Fibroblast of skin of right biceps (primary cell): ENCODE measurements around the gene TRAPPC3L.

Experiments
- DNase-seq: peaks from one replicate; pipeline ENCODE4 v3.0.0-alpha.2; 2013

The TRAPPC3L gene

DNA sequence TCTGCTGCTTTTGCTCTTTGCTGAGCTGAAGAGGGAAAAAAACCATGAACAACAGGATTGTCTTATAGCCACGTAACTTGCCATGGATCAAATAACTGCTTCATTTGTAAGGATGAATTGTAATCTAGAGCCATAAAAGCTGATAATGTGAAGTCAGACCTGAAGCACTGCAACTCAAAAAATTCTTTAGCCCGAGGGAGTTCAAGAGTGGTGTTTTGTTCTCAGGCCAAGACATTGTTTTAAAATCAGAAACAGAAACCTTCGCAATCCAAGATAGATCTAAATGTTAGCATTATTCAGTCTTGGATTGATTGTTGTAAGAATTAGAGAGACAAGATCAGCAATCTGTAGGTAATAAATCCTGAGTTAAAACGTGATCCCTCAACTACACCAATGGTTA, at the start of gene TRAPPC3L:
Gene TRAPPC3L, minus strand, starts transcription at position 34 of the 400 bp plus-strand sequence. CDS start 170 bp downstream, outside the sequence.
- no peak for DNase-seq

DNA sequence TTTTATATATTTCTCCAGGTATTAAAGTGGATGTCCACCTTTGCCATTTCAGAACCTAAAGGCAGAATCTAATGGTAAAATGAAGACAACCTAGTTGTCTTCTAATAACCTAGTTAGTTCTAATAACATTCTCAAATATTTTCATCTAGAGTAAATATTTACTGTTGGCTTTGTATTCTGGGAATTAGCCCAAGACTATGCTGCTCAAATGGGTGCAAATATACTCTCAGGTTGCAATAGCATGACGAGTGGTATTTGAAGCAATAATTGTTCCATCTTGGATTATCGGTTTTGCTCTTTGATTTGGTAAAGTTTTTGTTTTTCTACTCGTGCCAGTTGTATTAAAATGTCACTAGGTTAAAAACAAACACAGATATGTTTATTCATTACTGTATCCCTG, 49.8 kb upstream of the TRAPPC3L start:
- no peak for DNase-seq

DNA sequence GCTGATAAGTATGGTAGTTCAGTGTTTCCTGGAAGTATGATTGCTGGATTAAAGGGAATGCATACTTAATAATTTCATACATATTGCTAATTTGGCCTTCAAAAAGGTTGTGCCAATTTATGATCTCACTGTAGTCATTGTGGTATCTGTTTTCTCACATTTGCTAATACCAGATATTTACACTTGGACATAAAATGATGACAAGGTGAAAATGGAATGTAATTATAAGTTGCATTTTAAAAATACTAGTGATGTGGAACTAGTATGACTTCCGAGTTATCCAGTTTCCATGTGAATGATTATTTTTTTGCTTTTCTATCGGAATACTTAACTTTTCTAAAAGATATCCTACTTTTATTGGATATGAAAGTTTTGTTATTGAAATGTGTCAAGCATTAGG, 41.3 kb upstream of the TRAPPC3L start:
- DNase-seq, result no peak

DNA sequence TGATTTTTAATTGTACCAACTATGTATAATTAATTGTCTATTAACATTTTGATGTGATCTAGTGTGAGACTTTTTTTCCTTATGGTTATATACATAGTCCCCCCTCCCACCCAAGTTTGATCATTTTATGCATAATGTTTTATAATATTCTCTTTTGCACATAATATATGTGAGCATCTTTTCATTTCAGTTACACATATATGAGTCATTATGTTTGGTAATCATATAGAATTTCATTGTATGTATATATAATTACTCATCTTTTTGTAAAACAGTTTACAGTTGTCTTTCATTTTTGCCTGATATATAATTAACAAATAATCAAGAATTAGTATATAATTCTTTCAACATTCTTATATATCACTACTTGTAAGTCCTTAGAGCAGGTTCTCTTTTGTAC, 40.8 kb upstream of the TRAPPC3L start:
- DNase-seq, result no peak

DNA sequence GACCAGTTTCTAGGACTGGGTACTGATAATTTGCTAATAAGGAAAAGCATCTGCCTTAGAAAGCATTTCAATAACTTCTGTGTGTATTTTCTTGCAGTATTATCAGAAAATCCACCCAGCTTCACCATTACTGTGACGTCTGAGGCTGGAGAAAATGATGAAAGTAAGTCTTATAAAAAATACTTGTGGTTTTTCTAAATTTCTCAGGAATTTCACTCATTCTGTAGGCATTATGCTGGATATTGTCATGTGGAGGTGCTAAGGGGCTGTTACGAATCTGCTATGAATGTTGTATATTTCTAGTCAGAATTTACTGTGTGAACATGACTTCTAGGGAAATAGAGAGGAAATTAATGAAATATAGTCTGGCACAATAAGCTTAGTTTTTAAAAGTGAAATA, 34.7 kb upstream of the TRAPPC3L start:
- peak; percentile 80 for DNase-seq

DNA sequence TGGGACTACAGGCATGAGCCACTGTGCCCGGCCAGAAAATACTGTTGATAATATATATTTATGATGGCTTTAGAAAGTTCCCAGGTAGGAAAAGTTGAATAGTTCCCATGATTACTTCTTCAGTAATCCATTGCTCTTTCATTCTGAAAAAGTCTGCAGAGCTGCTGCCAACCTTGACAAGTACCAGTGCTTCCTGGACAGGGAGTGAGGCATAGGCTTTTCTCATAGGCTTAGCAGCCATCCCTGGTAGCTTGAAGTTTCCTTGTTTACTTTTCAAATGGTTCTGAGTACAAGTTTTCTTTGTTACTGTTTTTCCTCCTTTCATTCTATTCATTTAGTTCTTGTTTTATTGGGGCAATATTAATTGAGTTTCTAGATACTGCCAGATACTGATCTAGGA, 33.7 kb upstream of the TRAPPC3L start:
- no peak for DNase-seq

DNA sequence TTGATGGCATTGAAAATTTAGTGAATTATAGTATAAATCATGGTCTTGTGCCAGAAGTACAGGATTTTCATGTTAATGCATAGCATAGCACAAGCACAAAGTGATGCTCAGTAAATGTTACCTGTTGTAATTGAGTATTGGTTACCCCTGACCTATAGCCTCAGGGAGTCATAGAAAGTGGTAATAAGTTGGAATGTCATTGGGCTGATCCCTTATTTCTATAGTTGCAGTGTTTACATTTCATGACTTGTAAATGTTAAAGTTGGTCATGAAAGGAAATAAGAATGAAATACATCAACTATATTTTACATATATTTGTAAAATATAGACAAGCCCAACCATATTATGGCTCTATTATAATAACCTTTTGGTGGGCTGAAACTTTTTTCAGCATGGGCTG, 32.9 kb upstream of the TRAPPC3L start:
- DNase-seq, result no peak

DNA sequence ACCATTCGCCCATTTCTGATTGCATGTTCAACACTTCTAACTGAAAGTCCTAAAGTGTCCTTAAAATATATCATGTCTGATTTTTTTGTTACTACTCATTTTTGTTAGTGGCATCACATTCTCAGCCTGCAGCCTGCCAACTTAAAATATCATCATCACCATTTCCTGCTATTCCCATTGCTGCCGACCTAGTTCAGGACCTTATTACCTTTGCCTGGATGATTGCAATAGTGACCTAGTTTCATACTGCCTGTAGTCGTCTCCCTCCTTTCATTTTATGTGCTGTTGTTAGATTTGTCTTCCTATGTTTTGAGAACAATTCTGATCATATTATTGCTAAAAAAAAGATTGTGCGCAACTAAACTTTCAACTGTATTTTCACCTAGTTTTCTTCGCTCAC, 32.0 kb upstream of the TRAPPC3L start:
- no peak for DNase-seq

DNA sequence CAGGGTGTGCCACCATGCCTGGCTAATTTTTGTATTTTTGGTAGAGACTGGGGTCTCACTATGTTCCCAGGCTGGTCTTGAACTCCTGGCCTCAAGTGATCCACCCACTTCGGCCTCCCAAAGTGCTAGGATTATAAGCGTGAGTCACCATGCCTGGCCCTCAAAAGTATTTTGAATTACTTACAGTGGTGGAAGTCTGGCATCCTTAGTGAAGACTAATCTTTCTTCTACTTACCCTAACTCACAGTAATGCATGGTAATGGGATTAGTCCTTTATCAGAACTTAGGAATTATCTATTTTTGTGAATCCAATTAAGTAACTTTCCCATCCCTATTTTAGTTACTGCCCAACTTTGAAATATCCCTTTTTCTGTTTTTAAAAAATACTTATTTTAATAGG, 29.7 kb upstream of the TRAPPC3L start:
- DNase-seq, result no peak

DNA sequence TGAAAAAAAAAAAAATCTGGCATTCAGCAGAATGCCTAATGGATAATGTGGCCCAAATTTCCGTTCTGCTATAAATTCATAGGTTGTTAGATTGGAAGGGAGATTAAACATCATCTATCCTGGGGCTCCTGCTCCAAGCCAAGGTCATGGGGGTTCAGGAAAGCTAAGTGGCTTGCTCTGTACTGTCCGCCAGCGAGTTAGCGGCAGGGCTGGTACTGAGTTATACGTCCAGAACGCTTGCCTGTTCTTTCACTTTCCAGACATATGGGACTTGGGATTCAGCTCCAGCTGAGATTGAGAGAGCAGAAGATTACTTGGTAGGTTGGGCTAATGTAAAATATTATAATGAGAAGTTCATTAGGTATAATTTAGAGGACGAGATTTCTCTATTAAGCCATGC, 26.7 kb upstream of the TRAPPC3L start:
- DNase-seq, result peak; percentile 41

DNA sequence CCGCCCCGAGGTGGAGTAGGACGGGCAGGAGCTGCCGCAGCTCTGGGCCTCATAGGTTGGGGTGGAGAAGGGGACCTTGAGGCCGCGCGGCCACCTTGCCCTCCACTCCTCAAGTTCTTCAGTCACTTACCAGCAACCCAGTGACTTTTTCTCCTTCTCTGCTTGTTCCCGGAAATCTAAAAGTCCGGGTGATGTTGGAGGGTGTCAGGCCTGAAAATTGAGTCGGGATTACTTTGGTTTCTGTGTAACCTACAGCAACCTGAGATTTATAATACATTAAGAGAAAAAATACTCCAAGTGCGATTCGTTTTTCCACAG, 26.2 kb upstream of the TRAPPC3L start:
- no peak for DNase-seq

DNA sequence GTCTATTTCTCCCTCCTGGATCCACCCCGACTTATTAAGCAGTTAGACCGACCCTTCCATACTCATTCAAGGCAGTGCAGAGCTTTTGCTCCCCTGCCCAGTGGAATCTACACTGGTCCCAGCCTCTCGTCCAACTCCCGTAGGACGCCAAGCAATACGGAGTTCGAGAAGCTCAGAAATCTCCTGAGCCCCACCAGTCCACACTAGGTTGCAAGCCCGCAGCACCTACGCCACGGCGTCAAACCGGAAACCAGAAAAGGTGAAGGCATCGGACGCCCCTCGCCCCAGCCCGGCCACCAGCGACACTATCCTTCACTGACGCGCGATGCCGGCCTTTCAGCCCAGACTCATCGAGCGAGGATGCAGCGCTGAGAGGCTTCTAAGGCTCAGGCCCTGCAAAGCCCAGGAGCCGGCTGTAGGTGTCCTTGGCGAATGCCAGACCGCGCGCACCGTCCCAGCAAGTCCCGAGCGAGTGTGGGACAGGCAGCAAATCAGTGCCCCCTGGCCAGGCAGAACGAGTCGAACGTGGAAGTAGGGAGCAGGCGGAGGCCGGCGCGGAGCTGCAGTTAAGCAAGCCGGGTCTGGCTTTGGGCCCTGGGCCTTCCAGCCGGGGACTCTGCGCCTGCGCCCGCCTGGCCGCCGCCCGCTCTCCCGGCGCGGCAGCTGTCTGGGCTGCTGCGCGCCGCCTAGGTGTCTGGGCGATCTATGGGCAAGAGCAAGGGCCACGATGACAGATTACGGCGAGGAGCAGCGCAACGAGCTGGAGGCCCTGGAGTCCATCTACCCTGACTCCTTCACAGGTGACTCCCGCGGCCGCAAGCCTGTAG, 25.6 kb upstream of the TRAPPC3L start, which contains the start of gene RWDD1:
Gene RWDD1, plus strand, starts transcription at position 649 of the 827 bp plus-strand sequence. Its CDS starts 79 bp downstream, at position 728.
- peak; percentile 100 for DNase-seq

DNA sequence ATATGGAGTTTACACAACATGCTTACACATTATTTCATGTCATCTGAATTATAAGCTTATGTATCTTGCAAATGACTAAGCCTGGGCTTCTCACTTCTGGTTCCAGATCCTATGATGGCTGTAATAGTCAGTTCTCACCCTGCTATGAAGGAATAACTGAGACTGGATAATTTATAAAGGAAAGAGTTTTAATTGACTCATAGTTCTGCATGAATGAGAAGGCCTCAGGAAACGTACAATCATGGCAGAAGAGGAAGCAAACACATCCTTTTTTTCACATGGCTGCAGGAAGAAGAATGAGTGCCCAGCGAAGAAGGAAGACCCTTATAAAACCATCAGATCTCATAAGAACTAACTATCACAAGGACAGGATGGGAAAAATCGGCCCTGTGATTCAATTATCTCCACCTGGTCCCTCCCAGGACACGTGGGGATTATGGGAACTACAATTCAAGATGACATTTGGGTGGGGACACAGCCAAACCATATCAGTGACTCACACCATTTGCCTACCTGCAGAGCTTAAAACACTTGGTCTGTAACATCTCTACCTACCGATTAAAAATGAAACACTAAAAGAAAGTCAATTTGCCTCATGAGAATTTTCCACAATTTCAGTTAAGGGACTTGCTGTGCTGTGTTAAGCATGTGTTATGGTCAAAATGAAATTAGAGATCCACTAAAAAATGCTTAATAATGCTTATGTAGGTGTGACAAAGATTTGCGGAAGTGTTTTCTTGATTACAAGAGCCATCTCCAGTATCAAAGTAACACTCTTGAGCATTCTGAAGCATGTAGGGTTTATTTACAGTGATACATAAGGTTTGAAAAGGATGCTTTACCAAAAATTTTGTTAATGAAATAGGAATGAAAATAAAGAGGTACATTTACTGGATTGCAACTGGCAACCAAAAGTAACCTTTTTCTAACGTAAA, 23.6 kb upstream of the TRAPPC3L start:
- no peak for DNase-seq

DNA sequence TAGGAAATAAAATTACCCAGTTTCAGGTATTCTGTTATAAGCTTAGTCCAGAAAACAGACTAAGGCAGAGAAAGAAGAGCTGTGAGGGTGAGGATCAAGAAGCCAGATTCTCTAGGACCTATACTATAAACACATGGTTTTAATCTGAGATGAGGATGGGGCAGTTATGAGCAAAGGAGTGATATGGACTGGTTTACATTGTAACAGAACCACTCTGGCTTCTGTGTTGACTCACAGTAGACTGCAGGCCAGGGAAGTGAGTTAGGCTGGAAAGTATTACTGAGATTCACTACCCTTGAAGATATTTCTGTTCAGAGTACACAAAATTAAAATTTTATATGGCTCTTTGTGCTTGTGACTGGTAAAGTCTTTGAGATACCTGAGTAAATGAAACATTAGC, 22.6 kb upstream of the TRAPPC3L start:
- DNase-seq, result peak; percentile 67

DNA sequence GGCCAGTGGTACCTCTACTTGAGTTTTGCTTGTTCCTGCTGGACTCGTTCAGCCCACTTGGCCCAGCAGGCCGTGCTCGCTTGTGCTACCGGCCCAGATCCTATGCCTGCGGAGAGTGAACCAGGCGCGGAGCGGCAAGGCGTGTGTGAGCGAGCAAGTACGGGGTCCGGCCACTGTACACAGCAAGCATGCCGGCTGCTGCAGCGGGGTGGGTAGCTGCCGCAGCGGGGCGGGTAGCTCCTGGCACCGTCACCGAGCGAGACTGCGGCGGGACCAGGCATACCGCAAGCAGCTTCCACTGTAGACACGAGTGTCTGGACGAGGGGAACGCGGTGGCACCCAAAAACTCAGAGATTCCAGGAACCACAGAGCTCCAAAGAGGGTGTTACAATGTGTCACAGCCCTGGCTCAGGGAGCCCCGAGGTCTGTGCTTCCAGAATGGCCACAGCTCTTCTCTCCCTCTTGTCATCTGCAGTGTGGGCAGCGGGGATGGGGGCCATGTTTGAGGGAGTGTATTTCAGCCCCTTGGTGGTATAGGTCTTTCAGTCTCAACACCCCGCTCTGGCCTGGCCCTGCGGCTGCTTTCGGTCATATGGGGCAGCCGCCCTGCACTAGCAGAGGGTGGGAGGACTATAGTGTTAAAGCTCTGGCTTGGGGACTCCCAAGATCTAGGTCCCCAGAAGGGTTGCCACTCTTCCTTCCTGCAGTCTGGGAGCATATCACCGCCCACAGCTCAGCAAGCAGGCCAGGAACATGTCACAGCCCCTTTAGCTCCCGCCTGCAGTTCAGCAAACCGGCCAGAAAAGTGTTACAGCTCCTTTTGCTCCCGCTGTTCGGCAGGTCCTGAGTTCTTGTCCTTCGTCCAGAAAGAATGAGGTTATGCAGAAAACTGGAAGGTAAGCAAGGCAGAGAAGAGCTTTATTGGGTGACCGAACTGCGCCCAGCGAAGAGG, 19.7 kb upstream of the TRAPPC3L start:
- peak; percentile 36 for DNase-seq

DNA sequence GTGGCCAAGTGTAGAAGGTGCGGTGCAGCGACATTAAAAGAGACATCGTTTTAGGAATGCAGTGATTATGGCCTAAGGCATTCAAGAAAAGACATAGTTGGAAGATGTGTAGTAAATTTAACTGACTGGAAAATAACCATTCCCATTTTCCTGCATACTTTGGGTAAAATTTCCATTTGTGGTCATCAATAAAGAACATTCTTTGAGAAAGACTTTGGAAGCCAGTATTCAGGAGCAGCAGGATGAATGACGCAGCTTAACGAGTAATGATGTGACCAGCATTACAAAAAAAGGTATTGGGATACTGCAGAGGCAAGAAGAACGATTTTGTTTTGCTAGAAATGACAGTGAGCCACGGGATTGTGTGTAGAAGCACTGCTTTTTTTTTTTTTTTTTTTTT, 18.8 kb upstream of the TRAPPC3L start:
- peak; percentile 87 for DNase-seq

DNA sequence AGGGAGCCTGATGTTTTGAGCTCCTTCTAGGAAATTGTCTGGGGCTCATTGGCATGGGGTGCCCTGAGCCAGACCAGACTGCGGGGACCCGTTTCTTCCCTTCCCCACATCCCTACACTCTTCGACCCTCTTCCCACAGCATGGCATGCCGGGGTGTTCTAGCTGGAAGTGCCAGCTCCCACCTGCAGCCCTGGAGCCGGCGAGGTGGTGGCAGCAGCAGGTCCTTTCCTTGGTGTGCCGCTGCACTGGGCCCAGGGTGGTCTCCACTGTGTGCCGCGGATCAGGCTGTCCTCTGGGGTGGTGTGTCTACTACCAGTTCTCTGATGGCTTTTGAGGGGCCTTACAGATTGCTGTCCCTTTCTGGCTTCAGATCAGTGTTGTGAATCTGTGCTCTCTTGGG, 18.3 kb upstream of the TRAPPC3L start:
- DNase-seq, result no peak

DNA sequence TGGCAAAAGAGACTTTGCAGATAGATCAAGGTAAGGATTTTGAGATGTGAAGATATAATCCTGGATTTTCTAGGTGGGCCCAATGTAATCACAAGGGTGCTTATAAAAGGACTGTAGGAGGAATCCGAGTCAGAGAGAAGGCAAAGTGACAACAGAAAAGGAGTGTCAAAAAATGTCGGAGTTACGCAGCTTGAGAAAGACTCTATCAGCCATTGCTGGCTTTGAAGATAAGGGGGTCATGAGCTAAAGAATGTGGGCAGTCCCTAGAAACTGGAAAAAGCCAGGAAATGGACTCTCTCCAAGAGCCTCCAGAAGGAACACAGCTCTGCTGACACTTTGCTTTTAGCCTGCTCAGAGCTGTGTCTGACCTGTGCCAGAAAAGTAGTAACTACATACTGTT, 17.1 kb upstream of the TRAPPC3L start:
- peak; percentile 32 for DNase-seq

DNA sequence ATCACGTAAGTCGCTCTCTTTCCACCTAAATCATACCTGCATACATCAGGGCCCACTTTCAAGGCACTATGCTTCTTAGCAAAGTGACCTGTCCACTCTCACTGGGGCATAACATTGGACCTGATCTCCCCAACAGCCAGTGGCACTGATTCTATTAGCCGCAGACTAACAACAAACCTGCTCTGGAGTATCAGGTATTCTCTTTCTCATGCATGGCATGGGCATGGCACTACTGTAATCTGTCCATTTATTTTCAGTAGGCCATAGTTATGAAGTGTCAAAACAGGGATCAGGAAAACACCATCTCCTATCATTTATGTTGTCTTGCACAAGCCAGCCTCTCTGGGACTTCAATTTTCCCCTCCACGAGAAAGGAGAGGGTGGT, 16.5 kb upstream of the TRAPPC3L start:
- DNase-seq, result no peak

DNA sequence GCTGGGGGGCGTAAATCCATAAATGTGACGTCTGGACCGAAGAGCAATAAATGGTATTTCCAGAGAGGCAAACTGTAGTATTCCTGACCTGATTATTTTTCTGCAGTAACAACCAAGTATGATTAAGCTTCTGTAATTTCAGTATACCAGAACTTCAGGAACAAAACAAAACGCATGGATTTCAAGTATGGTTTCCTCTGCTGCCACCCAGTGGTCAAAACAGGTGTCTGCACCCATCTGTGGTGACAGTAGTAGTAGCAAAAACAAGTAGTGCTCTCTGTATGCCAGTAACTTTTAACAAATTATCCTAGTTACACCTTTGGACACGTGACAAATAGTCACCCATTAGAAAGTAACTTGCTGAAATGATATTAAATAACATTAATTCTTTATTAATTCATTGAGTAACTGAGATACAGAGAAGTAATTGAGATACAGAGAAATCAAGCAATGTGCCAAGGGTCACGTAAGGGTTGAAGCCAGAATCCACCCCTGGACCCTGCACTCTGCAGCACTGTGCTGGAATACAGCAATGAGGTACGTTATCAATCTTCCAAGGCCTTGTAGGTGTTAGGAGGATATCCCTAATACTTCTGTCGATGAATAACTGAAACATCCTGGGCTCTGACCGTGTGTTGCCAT, 16.0 kb upstream of the TRAPPC3L start:
- peak; percentile 73 for DNase-seq

DNA sequence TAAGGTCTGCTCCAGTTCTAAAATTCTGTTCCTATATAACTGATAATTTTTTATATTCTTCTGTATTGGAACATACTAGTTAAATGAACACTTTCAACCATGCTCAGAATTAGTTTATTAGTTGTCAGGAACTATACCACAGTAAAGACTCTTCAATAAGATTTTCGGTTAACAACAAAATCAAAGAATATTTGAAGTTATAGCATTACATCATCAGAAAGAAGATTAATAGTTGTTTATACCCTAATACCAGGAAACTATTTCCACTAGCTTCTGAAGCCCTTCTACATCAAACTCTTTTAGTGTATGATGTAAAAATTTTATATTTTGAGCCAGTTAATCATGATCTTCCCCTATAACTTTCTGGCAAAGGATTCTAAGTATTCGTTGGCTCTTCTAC, 14.6 kb upstream of the TRAPPC3L start:
- DNase-seq, result no peak

DNA sequence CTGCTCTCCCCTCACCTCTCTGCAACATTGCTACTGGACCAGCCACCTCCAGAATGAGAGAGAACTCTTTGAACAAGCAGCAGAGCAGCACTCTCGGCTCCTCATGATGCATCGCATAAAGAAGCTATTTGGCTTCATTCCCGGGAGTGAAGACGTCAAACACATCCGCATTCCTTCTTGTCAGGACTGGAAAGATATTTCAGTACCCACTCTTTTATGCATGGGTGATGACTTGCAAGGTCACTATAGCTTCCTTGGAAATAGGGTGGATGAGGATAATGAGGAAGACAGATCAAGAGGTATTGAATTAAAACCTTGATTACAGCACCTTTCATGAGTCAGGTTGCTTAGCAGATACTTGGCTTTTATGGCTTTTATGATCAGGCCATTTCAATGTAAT, 12.4 kb upstream of the TRAPPC3L start:
- peak; percentile 99 for DNase-seq
